GM18868 (cell line): ENCODE measurements around the gene COL26A1.
"Not testable (repeated sequence)": the region's sequence is repeated elsewhere in the genome, so short reads cannot be mapped to it uniquely, and the experiment has no call there.

ENCODE experiments used
- ATAC-seq: cut with Tn5 transposase; IDR thresholded peaks from one replicate; pipeline ENCODE4 v1.9.1; 2021; ENCODE audit warnings: mild to moderate bottlenecking, moderate library complexity; ENCODE audit not compliant: unreplicated experiment

Gene COL26A1

GRCh38 chr7:101436857-101437576 lies 74.3 kb downstream of the COL26A1 start:
- ATAC-seq, result no peak

GRCh38 chr7:101441890-101442289 lies 79.2 kb downstream of the COL26A1 start:
- ATAC-seq, result no peak

GRCh38 chr7:101442426-101443070 lies 79.9 kb downstream of the COL26A1 start:
- no peak for ATAC-seq

- no peak for ATAC-seq
These were observed 87.4 kb downstream of the COL26A1 start for GRCh38 chr7:101450064-101450463.

- ATAC-seq, result no peak
These were observed 90.9 kb downstream of the COL26A1 start for GRCh38 chr7:101453617-101454016.

- no peak for ATAC-seq
These were observed 94.5 kb downstream of the COL26A1 start for GRCh38 chr7:101457001-101457750.

- no peak for ATAC-seq
These were observed 102.5 kb downstream of the COL26A1 start for GRCh38 chr7:101465131-101465530.

GRCh38 chr7:101465576-101466196 lies 103.0 kb downstream of the COL26A1 start:
- ATAC-seq, result no peak

- ATAC-seq, result no peak
These were observed 104.2 kb downstream of the COL26A1 start for GRCh38 chr7:101466871-101467270.

GRCh38 chr7:101468546-101469275 lies 106.0 kb downstream of the COL26A1 start:
- ATAC-seq, result no peak

GRCh38 chr7:101470668-101471487 lies 108.2 kb downstream of the COL26A1 start:
- no peak for ATAC-seq

- ATAC-seq, result no peak
These were observed 111.5 kb downstream of the COL26A1 start for GRCh38 chr7:101474178-101474577.

GRCh38 chr7:101475691-101476090 lies 113.0 kb downstream of the COL26A1 start:
- ATAC-seq, result not testable (repeated sequence)

- no peak for ATAC-seq
These were observed 116.5 kb downstream of the COL26A1 start for GRCh38 chr7:101479217-101479616.

- ATAC-seq, result not testable (repeated sequence)
These were observed 123.4 kb downstream of the COL26A1 start for GRCh38 chr7:101486056-101486432.

- no peak for ATAC-seq
These were observed 123.9 kb downstream of the COL26A1 start for GRCh38 chr7:101486433-101487104.

- no peak for ATAC-seq
These were observed 124.4 kb downstream of the COL26A1 start for GRCh38 chr7:101487105-101487458.

GRCh38 chr7:101487753-101488152 lies 125.1 kb downstream of the COL26A1 start:
- ATAC-seq, result no peak

- no peak for ATAC-seq
These were observed 126.3 kb downstream of the COL26A1 start for GRCh38 chr7:101488826-101489572.
